Activated T-helper 1 cell treated with Interleukin-2 at 50 U/mL for 16 hours (primary cell): ENCODE measurements around the gene CAPN3.
"Not testable (repeated sequence)": the region's sequence is repeated elsewhere in the genome, so short reads cannot be mapped to it uniquely, and the experiment has no call there.

Experiments
- DNase-seq: peaks from one replicate; pipeline ENCODE4 v3.0.0-alpha.2; 2020; ENCODE audit warnings: low read depth

The CAPN3 gene

GRCh38 chr15:42359249-42359648 is at the start of gene CAPN3:
TSS of gene CAPN3 (plus strand) at chr15:42359501. CDS start at chr15:42359806, 305 bp downstream.
- DNase-seq, result no peak

GRCh38 chr15:42313463-42313862 is 45.8 kb upstream of the CAPN3 start:
- DNase-seq, result no peak

- DNase-seq, result no peak
These were observed 44.5 kb upstream of the CAPN3 start for GRCh38 chr15:42314818-42315217.

GRCh38 chr15:42315521-42315920 is 43.8 kb upstream of the CAPN3 start:
- no peak for DNase-seq

- DNase-seq, result not testable (repeated sequence)
These were observed 43.0 kb upstream of the CAPN3 start for GRCh38 chr15:42316282-42316805.

GRCh38 chr15:42319206-42319605 is 40.1 kb upstream of the CAPN3 start:
- DNase-seq, result no peak

- DNase-seq, result no peak
These were observed 35.0 kb upstream of the CAPN3 start for GRCh38 chr15:42324308-42324707.

- DNase-seq, result no peak
These were observed 30.1 kb upstream of the CAPN3 start for GRCh38 chr15:42329161-42329560.

GRCh38 chr15:42329992-42330391 is 29.3 kb upstream of the CAPN3 start:
- DNase-seq, result no peak

- DNase-seq, result no peak
These were observed 28.1 kb upstream of the CAPN3 start for GRCh38 chr15:42331235-42331634.

- no peak for DNase-seq
These were observed 27.0 kb upstream of the CAPN3 start for GRCh38 chr15:42332331-42332730.

GRCh38 chr15:42335074-42335473 is 24.2 kb upstream of the CAPN3 start:
- DNase-seq, result no peak

GRCh38 chr15:42336650-42337049 is 22.7 kb upstream of the CAPN3 start:
- DNase-seq, result not testable (repeated sequence)

GRCh38 chr15:42337104-42337503 is 22.2 kb upstream of the CAPN3 start:
- DNase-seq, result not testable (repeated sequence)

- DNase-seq, result no peak
These were observed 20.8 kb upstream of the CAPN3 start for GRCh38 chr15:42338500-42338899.

- DNase-seq, result no peak
These were observed 15.6 kb upstream of the CAPN3 start for GRCh38 chr15:42343596-42344232.

GRCh38 chr15:42344763-42345162 is 14.5 kb upstream of the CAPN3 start:
- DNase-seq, result no peak

- no peak for DNase-seq
These were observed 13.8 kb upstream of the CAPN3 start for GRCh38 chr15:42345504-42345903.

GRCh38 chr15:42348083-42348482 is 11.2 kb upstream of the CAPN3 start:
- no peak for DNase-seq

GRCh38 chr15:42349186-42349585 is 10.1 kb upstream of the CAPN3 start:
- no peak for DNase-seq

- no peak for DNase-seq
These were observed 6.9 kb upstream of the CAPN3 start for GRCh38 chr15:42352401-42352800.

- DNase-seq, result no peak
These were observed 6.2 kb upstream of the CAPN3 start for GRCh38 chr15:42353061-42353460.

GRCh38 chr15:42354824-42355223 is 4.5 kb upstream of the CAPN3 start:
- DNase-seq, result no peak

GRCh38 chr15:42355291-42355690 is 4.0 kb upstream of the CAPN3 start:
- DNase-seq, result no peak
